ENCODE measurements around the gene MACC1.
"Not testable (repeated sequence)": the region's sequence is repeated elsewhere in the genome, so short reads cannot be mapped to it uniquely, and the experiment has no call there.

MACC1 gene

GRCh38 chr7:20197837-20198236 lies 19.3 kb downstream of the MACC1 start:
- no peaks in the 10 kb centered on the region for H3K27me3 ChIP-seq (ENCODE audit: control insufficient read depth in 2 of 2, insufficient read depth in 2 of 2, low read length in 2 of 2)
- no peaks in the 10 kb centered on the region for H3K9me3 ChIP-seq (ENCODE audit: control insufficient read depth in 2 of 2, low read length in 2 of 2)
- H3K4me1 ChIP-seq (ENCODE audit: control insufficient read depth in 2 of 2, insufficient read depth in 2 of 2, low read length in 2 of 2) = peaks cover 6 to 18% of the 10 kb centered on the region in 2 donors
- H3K9ac ChIP-seq (ENCODE audit: low read depth in 1 of 2, low read length in 2 of 2) = no peak overlapping the region
- no peak overlapping the region for H3K27ac ChIP-seq (ENCODE audit: low read depth in 2 of 2, low read length in 2 of 2)
- H3K4me3 ChIP-seq (ENCODE audit: low read length in 2 of 2) = no peak overlapping the region
- H3K36me3 ChIP-seq (ENCODE audit: control insufficient read depth in 2 of 2, insufficient read depth in 2 of 2, low read length in 2 of 2) = no peaks in the 10 kb centered on the region

- Histone ChIP-seq H3K27me3 (ENCODE audit: control insufficient read depth in 2 of 2, insufficient read depth in 2 of 2, low read length in 2 of 2) (no peaks in the 10 kb centered on the region), H3K9ac (ENCODE audit: low read depth in 1 of 2, low read length in 2 of 2) (no peak overlapping the region), H3K36me3 (ENCODE audit: control insufficient read depth in 2 of 2, insufficient read depth in 2 of 2, low read length in 2 of 2) (no peaks in the 10 kb centered on the region), H3K27ac (ENCODE audit: low read depth in 2 of 2, low read length in 2 of 2) (no peak overlapping the region), H3K9me3 (ENCODE audit: control insufficient read depth in 2 of 2, low read length in 2 of 2) (no peaks in the 10 kb centered on the region), H3K4me3 (ENCODE audit: low read length in 2 of 2) (no peak overlapping the region), H3K4me1 (ENCODE audit: control insufficient read depth in 2 of 2, insufficient read depth in 2 of 2, low read length in 2 of 2) (peaks cover 6 to 18% of the 10 kb centered on the region in 2 donors)
These were observed 19.9 kb downstream of the MACC1 start for GRCh38 chr7:20197125-20197748.

GRCh38 chr7:20194343-20194995 lies 22.7 kb downstream of the MACC1 start:
- Histone ChIP-seq H3K4me1 (ENCODE audit: control insufficient read depth in 2 of 2, insufficient read depth in 2 of 2, low read length in 2 of 2) (peaks cover 6 to 13% of the 10 kb centered on the region in 2 donors), H3K27me3 (ENCODE audit: control insufficient read depth in 2 of 2, insufficient read depth in 2 of 2, low read length in 2 of 2) (no peaks in the 10 kb centered on the region), H3K4me3 (ENCODE audit: low read length in 2 of 2) (no peak overlapping the region), H3K9me3 (ENCODE audit: control insufficient read depth in 2 of 2, low read length in 2 of 2) (peaks cover 3 to 4% of the 10 kb centered on the region in 2 donors), H3K27ac (ENCODE audit: low read depth in 2 of 2, low read length in 2 of 2) (no peak overlapping the region), H3K36me3 (ENCODE audit: control insufficient read depth in 2 of 2, insufficient read depth in 2 of 2, low read length in 2 of 2) (no peaks in the 10 kb centered on the region), H3K9ac (ENCODE audit: low read depth in 1 of 2, low read length in 2 of 2) (no peak overlapping the region)

- Histone ChIP-seq H3K27me3 (ENCODE audit: control insufficient read depth in 2 of 2, insufficient read depth in 2 of 2, low read length in 2 of 2) (no peaks in the 10 kb centered on the region), H3K9ac (ENCODE audit: low read depth in 1 of 2, low read length in 2 of 2) (no peak overlapping the region), H3K36me3 (ENCODE audit: control insufficient read depth in 2 of 2, insufficient read depth in 2 of 2, low read length in 2 of 2) (no peaks in the 10 kb centered on the region), H3K4me3 (ENCODE audit: low read length in 2 of 2) (no peak overlapping the region), H3K9me3 (ENCODE audit: control insufficient read depth in 2 of 2, low read length in 2 of 2) (peaks cover 5% of the 10 kb centered on the region in 2 donors), H3K4me1 (ENCODE audit: control insufficient read depth in 2 of 2, insufficient read depth in 2 of 2, low read length in 2 of 2) (peaks cover 2 to 8% of the 10 kb centered on the region in 2 donors), H3K27ac (ENCODE audit: low read depth in 2 of 2, low read length in 2 of 2) (no peak overlapping the region)
These were observed 23.3 kb downstream of the MACC1 start for GRCh38 chr7:20193873-20194272.

- H3K9me3 ChIP-seq (ENCODE audit: control insufficient read depth in 2 of 2, low read length in 2 of 2) = peaks cover 5% of the 10 kb centered on the region in 2 donors
- H3K4me3 ChIP-seq (ENCODE audit: low read length in 2 of 2) = no peak overlapping the region
- H3K27ac ChIP-seq (ENCODE audit: low read depth in 2 of 2, low read length in 2 of 2) = peak overlapping the region in 1 of 2 donors; percentile 23
- no peak overlapping the region for H3K9ac ChIP-seq (ENCODE audit: low read depth in 1 of 2, low read length in 2 of 2)
- peaks cover 0 to 4% of the 10 kb centered on the region in 2 donors for H3K4me1 ChIP-seq (ENCODE audit: control insufficient read depth in 2 of 2, insufficient read depth in 2 of 2, low read length in 2 of 2)
- H3K27me3 ChIP-seq (ENCODE audit: control insufficient read depth in 2 of 2, insufficient read depth in 2 of 2, low read length in 2 of 2) = no peaks in the 10 kb centered on the region
- H3K36me3 ChIP-seq (ENCODE audit: control insufficient read depth in 2 of 2, insufficient read depth in 2 of 2, low read length in 2 of 2) = no peaks in the 10 kb centered on the region
These were observed 23.9 kb downstream of the MACC1 start for GRCh38 chr7:20193242-20193777.

- peaks cover 0 to 2% of the 10 kb centered on the region in 2 donors for H3K4me1 ChIP-seq (ENCODE audit: control insufficient read depth in 2 of 2, insufficient read depth in 2 of 2, low read length in 2 of 2)
- H3K4me3 ChIP-seq (ENCODE audit: low read length in 2 of 2) = no peak overlapping the region
- H3K9me3 ChIP-seq (ENCODE audit: control insufficient read depth in 2 of 2, low read length in 2 of 2) = peaks cover 5% of the 10 kb centered on the region in 2 donors
- H3K27me3 ChIP-seq (ENCODE audit: control insufficient read depth in 2 of 2, insufficient read depth in 2 of 2, low read length in 2 of 2) = no peaks in the 10 kb centered on the region
- H3K9ac ChIP-seq (ENCODE audit: low read depth in 1 of 2, low read length in 2 of 2) = no peak overlapping the region
- H3K27ac ChIP-seq (ENCODE audit: low read depth in 2 of 2, low read length in 2 of 2) = no peak overlapping the region
- H3K36me3 ChIP-seq (ENCODE audit: control insufficient read depth in 2 of 2, insufficient read depth in 2 of 2, low read length in 2 of 2) = no peaks in the 10 kb centered on the region
These were observed 25.8 kb downstream of the MACC1 start for GRCh38 chr7:20191391-20191869.

- peaks cover 0 to 2% of the 10 kb centered on the region in 2 donors for H3K4me1 ChIP-seq (ENCODE audit: control insufficient read depth in 2 of 2, insufficient read depth in 2 of 2, low read length in 2 of 2)
- no peak overlapping the region for H3K4me3 ChIP-seq (ENCODE audit: low read length in 2 of 2)
- no peak overlapping the region for H3K9ac ChIP-seq (ENCODE audit: low read depth in 1 of 2, low read length in 2 of 2)
- no peaks in the 10 kb centered on the region for H3K27me3 ChIP-seq (ENCODE audit: control insufficient read depth in 2 of 2, insufficient read depth in 2 of 2, low read length in 2 of 2)
- no peak overlapping the region for H3K27ac ChIP-seq (ENCODE audit: low read depth in 2 of 2, low read length in 2 of 2)
- peaks cover 5% of the 10 kb centered on the region in 2 donors for H3K9me3 ChIP-seq (ENCODE audit: control insufficient read depth in 2 of 2, low read length in 2 of 2)
- H3K36me3 ChIP-seq (ENCODE audit: control insufficient read depth in 2 of 2, insufficient read depth in 2 of 2, low read length in 2 of 2) = no peaks in the 10 kb centered on the region
These were observed 26.4 kb downstream of the MACC1 start for GRCh38 chr7:20190560-20191390.

- Histone ChIP-seq H3K27me3 (ENCODE audit: control insufficient read depth in 2 of 2, insufficient read depth in 2 of 2, low read length in 2 of 2) (no peaks in the 10 kb centered on the region), H3K36me3 (ENCODE audit: control insufficient read depth in 2 of 2, insufficient read depth in 2 of 2, low read length in 2 of 2) (no peaks in the 10 kb centered on the region), H3K4me1 (ENCODE audit: control insufficient read depth in 2 of 2, insufficient read depth in 2 of 2, low read length in 2 of 2) (peaks cover 0 to 2% of the 10 kb centered on the region in 2 donors), H3K27ac (ENCODE audit: low read depth in 2 of 2, low read length in 2 of 2) (no peak overlapping the region), H3K9me3 (ENCODE audit: control insufficient read depth in 2 of 2, low read length in 2 of 2) (peaks cover 5% of the 10 kb centered on the region in 2 donors), H3K4me3 (ENCODE audit: low read length in 2 of 2) (no peak overlapping the region), H3K9ac (ENCODE audit: low read depth in 1 of 2, low read length in 2 of 2) (no peak overlapping the region)
These were observed 27.3 kb downstream of the MACC1 start for GRCh38 chr7:20189852-20190251.

- H3K27me3 ChIP-seq (ENCODE audit: control insufficient read depth in 2 of 2, insufficient read depth in 2 of 2, low read length in 2 of 2) = no peaks in the 10 kb centered on the region
- H3K9me3 ChIP-seq (ENCODE audit: control insufficient read depth in 2 of 2, low read length in 2 of 2) = peaks cover 5% of the 10 kb centered on the region in 2 donors
- H3K4me1 ChIP-seq (ENCODE audit: control insufficient read depth in 2 of 2, insufficient read depth in 2 of 2, low read length in 2 of 2) = peaks cover 0 to 2% of the 10 kb centered on the region in 2 donors
- H3K27ac ChIP-seq (ENCODE audit: low read depth in 2 of 2, low read length in 2 of 2) = no peak overlapping the region
- no peak overlapping the region for H3K9ac ChIP-seq (ENCODE audit: low read depth in 1 of 2, low read length in 2 of 2)
- H3K4me3 ChIP-seq (ENCODE audit: low read length in 2 of 2) = no peak overlapping the region
- H3K36me3 ChIP-seq (ENCODE audit: control insufficient read depth in 2 of 2, insufficient read depth in 2 of 2, low read length in 2 of 2) = no peaks in the 10 kb centered on the region
These were observed 28.6 kb downstream of the MACC1 start for GRCh38 chr7:20188567-20188966.

GRCh38 chr7:20187850-20188249 lies 29.3 kb downstream of the MACC1 start:
- H3K4me1 ChIP-seq (ENCODE audit: control insufficient read depth in 2 of 2, insufficient read depth in 2 of 2, low read length in 2 of 2); H3K9me3 ChIP-seq (ENCODE audit: control insufficient read depth in 2 of 2, low read length in 2 of 2); H3K36me3 ChIP-seq (ENCODE audit: control insufficient read depth in 2 of 2, insufficient read depth in 2 of 2, low read length in 2 of 2); H3K27me3 ChIP-seq (ENCODE audit: control insufficient read depth in 2 of 2, insufficient read depth in 2 of 2, low read length in 2 of 2); H3K9ac ChIP-seq (ENCODE audit: low read depth in 1 of 2, low read length in 2 of 2); H3K27ac ChIP-seq (ENCODE audit: low read depth in 2 of 2, low read length in 2 of 2); H3K4me3 ChIP-seq (ENCODE audit: low read length in 2 of 2): not testable (repeated sequence)
